Renal cortical epithelial cell (primary cell): ENCODE data around the gene TMPRSS9. TPM values are rescaled to one million over a fixed set of nuclear protein-coding genes. Genes with fewer than 3 reads are reported as not detected.

ENCODE experiments used
- DNase-seq: peaks from one replicate; pipeline ENCODE4 v3.0.0-alpha.2; 2011; ENCODE audit warnings: low read depth
- total RNA-seq: library from RNA; depleted of rRNA; stranded (reverse); fragments of >200 nt; gene quantifications from 2 replicates; pipeline ENCODE4 v1.2.3, GENCODE V29; 2014

Gene TMPRSS9
- total RNA-seq, 1 donor from 2014 or later, result 0.05 TPM

DNA sequence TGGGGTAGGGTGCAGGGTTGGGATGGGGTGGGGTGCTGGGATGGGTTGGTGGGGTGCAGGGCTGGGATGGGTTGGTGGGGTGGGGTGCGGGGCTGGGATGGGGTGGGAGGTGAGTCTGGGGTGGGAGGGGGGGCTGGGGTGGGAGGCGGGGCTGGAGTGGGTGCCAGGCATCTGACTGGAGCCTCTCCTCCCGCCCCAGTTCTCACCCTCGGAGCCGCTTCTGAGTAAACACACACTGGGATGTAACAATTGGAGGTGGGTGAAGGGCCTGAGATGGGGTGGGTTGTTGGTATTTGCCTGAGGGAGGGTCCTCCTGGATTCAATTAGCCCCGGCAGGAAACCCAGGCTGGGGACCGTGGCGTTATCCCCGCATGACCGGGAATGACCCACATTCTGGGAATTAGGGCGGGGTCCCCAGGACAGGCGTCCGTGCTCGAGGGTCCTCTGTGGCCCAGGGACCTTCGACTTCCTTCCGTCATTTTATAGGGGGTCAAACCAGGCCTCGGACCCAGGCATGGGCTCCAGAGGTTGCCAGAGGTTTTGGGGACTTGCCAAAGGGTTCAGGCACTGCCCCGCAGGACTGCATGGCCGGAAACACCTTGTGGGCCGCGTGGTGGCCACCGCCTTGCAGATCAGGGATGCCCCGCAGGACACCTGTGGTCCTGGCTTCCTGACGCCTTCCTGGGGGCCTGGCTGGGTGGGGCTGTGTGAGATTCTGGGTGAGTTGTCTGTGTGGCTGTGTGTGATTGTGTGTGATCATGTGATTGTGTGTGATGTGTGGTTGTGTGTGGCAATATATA lies 1.4 kb downstream of the TMPRSS9 start:
- no peak for DNase-seq

DNA sequence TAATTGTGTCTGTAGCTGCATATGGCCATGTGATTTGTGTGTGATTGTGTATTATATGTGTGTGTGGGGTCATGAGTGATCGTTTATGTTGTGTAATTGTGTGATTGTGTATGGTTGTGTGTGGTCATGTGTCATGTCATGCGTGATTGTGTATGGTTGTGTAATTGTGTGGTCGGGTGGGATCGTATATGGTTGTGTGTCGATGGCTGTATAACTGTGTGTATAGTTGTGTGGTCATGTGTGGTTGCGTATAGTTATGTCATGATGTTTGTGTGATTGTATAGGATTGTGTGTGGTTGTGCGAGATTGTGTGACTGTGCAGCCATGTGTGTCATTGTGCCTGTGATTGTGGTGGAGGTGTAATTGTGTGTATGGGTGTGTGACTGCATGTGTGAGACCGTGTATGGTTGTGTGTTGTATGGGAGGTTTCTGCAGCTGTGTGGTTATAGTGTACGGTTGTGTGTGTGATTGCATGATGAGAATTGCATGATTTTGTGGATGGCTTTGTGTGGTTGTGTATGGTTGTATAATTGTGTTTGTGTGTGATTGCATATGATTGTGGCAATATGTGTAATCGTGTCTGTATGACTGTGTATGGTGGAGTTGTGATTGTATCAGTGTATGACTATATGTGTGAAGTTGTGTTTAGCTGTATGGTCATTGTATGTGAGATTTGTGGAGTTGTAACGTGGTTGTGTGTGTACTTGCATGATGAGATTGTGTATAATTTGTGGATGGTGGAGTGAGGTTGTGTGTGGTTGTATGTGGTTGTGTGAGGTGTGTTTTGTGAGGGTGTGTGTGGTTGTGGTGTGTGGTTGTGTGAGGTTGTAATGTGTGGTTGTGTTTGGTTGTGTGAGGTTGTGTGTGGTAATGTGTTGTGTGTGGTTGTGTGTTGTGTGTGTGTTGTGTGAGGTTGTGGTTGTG lies 2.2 kb downstream of the TMPRSS9 start:
- no peak for DNase-seq

DNA sequence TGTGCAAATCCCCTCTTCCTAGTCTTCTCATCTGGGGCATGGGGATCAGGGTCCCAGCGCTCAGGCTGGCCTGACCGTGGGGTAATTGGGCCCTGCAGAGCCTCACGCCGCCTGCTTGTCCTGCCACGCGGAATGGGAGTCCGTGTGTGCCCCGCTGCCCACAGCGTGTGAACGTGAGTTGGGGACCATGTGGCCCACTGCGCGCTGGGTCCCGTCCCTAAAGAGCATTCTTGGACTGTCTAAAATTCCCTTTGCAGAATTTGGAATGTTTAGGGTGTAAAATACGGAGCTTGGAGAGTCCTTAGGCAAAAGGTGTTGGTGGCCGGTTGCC lies 2.9 kb downstream of the TMPRSS9 start:
- no peak for DNase-seq

DNA sequence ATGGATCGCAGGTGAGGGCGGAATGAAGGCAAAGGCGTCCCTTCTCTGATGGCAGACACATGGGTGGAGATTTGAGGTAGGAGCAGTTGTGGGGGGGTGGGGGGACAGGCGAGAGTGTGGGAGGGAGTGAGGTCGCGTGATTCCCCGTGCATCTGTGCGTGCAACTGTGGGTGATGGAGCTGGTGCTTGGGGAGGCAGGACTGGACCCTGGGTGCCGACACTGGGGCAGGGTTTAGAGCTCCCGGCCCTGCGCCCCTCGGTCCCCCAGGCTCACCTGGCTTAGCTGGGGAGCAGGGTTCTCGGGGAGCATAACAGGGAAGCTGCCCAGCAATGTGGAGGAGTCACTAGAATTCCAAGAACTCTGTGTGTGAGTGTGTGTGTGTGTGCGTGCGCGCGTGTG lies 3.4 kb downstream of the TMPRSS9 start:
- no peak for DNase-seq

DNA sequence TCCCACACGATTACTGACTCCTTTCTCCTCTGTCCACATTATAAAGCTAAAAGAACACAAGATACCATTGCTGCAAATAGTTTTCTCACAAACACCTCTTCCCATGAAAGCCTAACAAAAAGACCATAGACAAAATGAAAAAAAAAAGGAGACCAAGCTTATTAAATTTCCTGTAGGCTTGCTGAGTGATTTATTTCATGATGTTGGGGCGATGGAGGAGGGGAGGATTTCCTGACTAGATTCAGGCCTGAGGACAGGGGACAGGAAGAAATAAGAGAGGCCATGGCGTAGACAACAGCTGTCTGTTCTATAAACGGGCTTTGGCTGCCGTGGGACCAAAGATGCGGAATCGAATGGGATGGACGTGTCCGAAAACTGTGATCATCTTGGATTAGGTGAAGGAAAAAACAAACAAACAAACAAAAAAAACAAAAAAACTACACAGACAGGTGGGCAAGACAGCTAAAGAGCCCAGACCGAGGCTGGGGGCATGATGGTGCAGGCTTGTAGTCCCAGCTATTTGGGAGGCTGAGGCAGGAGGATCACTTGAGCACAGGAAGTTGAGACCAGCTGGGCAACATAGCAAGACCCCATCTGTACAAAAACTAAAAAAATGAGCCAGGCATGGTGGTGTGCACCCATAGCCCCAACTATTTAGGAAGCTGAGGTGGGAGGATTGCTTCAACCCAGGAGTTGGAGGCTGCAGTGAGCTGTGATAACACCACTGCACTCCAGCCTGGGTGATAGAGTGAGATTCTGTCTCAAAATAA lies 5.3 kb downstream of the TMPRSS9 start:
- no peak for DNase-seq

DNA sequence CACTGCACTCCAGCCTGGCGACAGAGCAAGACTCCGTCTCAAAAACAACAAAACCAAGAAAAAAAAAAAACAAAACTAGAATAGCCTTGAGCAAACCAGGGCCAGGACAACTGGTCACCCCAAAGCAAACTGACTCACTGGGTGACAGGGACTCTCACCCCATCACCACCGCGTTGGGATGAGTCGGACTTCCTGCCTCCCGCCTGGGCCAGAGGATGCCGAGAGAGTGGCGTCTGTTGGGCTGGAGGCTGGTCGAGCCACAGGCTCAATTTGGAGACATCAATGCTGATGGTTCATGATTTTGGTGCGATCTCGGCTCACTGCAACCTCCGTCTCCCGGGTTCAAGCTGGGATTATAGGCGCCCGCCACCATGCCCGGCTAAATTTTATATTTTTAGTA lies 11.6 kb downstream of the TMPRSS9 start:
- DNase-seq, result no peak

DNA sequence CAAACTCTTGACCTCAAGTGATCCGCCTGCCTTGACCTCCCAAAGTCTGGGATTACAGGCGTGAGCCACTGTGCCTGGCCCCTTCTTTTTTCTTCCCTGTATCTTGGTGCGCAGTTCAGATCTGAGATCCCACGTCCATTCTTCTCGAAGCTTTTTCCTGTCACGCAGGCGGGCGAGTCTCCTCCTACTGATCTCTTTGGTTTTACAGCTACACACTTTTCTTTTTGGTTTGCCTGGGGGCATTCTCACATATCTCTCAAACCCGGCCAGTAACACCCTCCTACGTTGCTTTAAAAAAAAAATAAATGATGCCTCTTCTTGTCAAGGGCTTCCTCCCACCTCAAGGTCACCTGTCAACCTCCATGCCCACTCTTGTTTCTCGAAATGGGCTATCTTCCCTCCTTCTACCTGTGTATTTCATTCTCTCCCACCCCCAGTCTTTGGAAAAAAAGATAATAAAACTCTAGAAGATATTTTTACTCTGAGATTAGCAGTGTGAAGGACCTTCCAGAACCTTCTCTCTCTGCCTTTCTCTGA lies 12.1 kb downstream of the TMPRSS9 start:
- no peak for DNase-seq

DNA sequence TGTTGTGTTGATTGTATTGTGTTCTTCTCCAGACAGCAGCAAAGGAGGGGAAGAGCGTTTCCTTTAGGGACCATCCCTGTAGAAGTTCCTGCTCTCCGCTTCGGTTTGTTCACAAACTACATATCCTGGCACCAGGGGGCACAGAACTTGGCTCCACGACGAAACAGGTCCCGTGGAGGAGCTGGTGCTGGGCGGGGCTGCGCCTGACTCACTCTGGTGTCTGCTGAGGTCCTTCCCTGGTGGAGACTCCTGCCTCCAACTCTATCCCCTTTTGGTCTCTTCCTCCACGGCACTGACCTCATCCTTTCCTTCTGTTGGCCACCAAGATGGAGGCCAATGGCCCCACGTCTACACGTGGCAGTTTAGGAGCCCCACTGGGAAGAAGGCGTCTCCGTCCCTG lies 14.7 kb downstream of the TMPRSS9 start:
- no peak for DNase-seq

DNA sequence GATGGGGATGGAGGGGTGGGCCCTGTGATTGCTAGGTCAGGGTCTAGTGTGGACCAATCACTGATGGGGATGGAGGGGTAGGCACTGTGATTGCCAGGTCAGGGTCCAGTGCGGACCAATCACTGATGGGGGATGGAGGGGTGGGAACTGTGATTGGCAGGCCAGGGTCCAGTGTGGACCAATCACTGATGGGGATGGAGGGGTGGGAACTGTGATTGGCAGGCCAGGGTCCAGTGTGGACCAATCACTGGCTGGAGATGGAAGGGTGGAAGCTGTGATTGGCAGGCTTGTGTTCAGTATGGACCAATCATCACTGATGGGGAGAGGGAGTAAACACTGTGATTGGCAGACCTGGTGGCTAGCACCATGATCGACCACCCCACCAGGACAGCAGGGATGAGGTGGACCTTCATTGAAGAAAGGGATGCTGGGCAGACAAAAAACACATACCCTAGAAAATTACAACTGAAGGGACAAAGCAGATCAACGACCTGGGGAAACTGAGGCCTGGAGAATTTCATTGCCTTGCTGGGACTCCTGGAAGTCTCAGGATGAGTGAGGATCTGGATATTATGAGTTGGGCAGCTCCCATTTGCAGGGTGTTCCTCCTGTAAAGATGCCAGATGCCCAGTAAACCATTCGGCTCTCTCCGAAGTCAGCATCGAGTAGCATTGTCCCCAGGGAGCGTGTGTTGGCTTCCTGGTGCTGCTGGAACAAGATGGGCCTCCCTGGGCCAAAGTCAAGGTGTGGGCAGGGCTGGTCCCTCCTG lies 15.5 kb downstream of the TMPRSS9 start:
- no peak for DNase-seq

DNA sequence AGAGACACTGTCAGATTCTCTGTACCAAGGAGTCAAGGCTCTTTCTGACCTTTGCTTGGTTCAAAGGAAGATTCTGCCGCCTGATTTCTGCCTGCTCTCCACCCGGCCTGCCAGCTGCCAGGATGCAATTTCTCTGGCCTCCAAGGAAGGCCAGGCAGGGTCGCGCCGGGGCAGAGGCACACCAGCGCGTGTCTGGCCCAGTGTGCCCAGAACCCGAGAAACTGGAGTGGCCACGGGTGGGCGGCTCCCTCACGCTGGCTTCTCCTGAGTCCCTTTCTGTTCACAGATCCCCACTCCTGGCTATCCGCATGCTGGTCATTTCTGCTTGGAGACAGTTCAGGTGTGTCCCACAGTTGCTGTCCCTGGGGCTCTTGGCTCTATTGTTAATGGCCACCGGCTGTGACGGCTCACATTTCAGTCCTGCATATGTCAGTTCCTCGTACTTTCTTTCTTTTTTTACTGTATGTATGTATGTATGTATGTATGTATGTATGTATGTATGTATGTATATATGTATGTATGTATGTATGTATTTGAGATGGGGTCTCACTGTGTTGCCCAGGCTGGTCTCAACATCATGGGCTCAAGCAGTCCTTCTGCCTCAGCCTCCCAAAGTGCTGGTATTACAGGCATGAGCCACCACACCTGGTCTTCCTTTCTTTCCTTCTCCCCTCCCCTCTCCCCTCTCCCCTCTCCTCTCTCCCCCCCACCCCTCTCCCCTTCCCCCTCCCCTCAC lies 16.9 kb downstream of the TMPRSS9 start:
- no peak for DNase-seq

DNA sequence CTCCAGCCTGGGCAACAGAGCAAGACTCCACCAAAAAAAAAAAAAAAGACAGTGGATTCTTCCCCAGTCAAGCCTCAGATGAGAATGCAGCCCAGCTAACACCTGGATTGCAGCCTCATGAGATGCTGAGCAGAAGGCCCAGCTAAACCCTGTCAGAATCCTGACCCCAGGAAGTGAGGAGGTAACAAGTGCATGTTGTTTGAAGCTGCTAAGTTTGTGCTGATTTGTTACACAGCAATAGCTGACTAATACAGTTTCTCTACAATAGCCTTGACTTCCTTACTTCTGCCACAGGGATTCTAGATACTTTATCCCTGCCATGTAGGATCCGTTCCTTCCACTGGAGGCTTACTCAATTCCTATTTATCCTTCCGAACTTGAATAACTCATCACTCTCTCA lies 20.5 kb downstream of the TMPRSS9 start:
- no peak for DNase-seq

DNA sequence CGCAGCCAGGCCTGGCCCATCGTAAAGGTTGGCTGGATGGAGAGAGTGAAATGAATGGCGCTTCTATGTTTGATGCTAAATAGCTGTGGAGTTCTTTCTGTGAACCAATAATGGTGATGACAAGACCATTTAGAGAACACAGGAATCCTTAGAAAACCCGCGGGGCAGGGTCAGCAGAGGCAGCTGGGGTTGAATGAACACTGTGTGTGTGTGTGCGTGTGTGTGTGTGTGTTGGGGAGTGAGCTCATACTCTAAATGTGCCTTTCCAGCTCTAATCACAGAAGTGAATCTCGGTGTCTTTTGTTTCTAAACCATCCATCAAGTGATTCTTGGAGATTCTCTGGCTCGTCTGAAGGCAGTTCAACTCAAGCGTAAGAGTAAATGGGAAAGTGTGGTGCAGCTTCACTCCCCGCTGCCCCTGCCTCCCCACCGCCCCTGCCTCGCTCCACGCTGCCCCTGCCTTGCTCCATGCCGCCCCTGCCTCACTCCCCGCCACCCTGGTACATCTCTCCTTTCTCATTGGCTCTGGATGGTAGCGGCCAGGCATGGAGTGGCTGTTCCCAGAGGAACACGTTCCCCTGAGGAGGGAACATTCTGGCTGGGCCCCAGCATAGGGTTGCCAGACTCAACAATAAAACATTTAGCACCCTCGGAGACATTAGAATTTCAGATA lies 21.2 kb downstream of the TMPRSS9 start:
- peak; percentile 32 for DNase-seq

DNA sequence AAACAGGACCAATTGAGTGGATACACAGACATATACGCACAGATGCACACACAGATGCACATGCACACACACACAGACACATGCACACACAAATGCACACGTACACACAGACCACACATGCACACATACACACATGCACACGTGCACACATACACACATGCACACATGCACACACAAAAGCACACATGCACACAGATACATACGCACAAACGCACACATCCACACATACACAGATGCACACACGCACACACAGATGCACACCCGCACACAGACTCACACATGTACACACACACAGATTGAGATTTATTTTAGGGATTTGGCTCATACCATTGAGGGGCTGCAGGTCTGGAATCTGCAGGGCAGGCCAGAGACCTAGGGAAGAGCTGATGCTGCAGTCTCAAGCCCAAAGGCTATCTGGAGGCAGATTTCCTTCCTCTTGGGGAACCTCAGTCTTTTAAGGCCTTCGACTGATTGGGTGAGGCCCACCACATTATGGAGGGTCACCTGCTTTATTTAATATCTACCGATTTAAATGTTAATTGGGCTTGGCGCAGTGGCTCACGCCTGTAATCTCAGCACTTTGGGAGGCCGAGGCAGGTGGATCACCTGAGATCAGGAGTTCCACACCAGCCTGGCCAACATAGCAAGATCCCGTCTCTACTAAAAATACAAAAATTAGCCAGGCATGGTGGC lies 22.6 kb downstream of the TMPRSS9 start:
- DNase-seq, result no peak

DNA sequence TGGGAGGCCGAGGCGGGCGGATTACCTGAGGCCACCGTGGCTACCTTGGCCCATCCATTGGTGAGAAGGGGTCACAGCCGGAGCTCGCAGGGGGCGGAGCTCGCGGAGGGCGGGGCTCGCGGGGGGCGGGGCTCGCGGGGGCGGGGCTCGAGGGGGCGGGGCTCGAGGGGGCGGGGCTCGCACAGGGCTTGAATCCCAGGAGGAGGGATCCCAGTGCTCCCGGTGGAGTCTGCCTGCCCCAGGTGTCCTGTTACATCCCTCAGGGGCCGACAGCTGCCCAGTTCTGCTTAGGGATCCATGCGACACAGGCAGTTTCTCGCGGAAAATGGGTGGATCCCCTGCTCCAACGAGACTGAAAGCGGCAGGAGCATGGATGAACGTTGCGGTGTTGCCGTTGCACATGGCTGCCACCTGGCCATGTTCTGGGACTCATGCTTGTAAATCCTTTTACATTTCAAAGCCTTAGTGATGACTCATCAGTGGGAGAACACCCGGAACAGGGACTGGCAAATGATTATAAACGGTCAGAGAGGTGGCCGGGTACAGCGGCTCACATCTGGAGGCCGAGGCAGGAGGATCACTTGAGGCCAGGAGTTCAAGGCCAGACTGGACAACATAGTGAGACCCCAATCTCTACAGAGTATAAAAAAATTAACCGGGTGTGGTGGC lies 25.1 kb downstream of the TMPRSS9 start:
- peak; percentile 94 for DNase-seq

DNA sequence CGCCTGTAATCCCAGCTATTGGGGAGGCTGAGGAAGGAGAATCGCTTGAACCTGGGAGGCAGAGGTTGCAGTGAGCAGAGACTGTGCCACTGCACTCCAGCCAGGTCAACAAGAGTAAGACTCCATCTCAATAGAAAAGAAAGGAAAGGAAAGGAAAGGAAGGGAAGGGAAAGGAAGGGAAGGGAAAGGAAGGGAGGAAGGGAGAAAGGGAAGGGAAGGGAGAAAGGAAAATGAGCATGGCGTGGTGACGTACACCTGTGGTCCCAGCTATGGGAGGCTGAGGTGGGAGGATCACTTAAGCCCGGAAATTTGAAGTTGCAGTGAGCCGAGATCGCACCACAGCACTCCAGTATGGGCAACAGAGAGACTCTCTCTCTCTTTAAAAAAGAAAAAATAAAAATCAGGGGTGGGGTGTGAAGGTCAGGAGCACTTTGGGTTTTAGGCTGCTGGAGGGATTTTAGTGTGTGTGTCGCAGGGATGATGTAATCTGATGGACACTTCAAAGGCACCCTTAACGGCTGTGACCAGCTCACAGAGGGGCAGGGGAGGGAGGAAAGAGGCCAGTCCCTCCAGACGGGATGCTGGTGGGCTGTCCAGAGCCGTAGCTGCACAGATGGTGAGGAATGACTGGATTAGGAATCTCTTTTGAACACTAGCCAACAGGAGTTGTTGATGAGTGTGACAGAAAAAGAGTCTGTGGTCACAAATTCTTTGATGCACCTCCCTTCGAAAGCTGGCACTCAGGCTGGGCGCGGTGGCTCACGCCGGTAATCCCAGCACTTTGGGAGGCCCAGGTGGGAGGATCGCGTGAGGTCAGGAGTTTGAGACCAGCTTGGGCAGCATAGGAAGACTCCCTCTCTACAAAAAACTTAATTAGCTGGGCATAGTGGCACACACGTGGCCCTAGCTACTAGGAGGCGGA lies 27.6 kb downstream of the TMPRSS9 start:
- DNase-seq, result no peak

DNA sequence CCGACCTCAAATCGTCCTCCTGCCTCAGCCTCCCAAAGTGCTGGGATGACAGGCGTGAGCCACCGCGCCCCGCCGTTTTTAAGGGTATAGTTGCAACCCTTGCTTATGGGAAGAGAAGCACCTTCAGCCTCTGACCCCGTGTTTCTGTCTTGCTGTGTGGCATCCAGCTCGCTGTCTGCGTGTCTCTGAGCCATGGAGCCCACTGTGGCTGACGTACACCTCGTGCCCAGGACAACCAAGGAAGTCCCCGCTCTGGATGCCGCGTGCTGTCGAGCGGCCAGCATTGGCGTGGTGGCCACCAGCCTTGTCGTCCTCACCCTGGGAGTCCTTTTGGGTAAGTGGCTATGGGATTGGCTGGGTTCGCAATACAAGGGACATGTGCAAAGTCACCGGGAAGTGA lies 29.5 kb downstream of the TMPRSS9 start:
- no peak for DNase-seq

DNA sequence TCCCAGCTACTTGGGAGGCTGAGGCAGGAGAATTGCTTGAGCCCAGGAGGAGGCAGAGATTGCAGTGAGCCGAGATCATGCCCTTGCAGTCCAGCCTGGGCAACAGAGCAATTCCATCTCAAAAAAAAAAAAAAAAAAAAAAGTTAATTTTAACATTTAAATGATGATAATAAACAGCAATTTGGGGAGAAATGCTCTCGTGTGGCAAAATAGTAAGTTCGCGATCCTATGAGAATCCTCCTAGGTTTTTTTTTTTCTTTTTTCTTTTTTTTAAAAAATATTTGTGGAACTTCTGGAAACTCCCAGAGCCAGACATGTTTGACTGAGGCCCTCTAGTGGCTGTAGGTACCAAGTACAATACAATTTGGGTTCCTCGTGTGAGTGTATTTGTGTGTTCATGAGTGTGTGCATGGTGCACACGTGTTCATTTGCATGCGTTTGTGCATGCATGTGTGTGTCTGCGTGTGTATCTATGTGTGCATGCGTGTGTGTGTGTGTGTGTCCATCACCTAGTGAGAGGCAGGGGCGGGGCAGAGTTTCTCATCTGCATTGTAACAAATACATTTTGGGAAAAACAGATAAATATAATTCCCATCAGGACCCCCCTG lies 31.2 kb downstream of the TMPRSS9 start:
- DNase-seq, result peak; percentile 74
